Kidney (tissue), 14 donors: ENCODE results near the gene MRTFA. TPM values are rescaled to one million over a fixed set of nuclear protein-coding genes. Genes with fewer than 3 reads are reported as not detected.

Experiments used
- DNase-seq, 5 donors: peaks; one replicate each; pipeline ENCODE4 v3.0.0-alpha.2; 2013 to 2020
- FAIRE-seq: peaks from 2 replicates; lab custom pipeline; 2012; peaks lifted over from hg19 to GRCh38; lab: Jason Lieb, UNC
- H3K27ac ChIP-seq, 2 donors: one replicate each; pipeline ENCODE4 v1.7.0; 2013; ENCODE audit warnings: low read depth in 2 of 2, low read length in 2 of 2, inconsistent platforms in 1 of 2
- H3K27me3 ChIP-seq: one replicate; pipeline ENCODE4 v1.7.1; 2013; ENCODE audit warnings: low read length, inconsistent platforms; ENCODE audit not compliant: control insufficient read depth, insufficient read depth
- H3K36me3 ChIP-seq, 3 donors: one replicate each; pipeline versions ENCODE4 v1.7.0 to v1.7.1; 2013; ENCODE audit warnings: low read length in 3 of 3, control low read depth in 1 of 3, inconsistent platforms in 1 of 3; ENCODE audit not compliant: insufficient read depth in 3 of 3, control insufficient read depth in 2 of 3
- H3K4me1 ChIP-seq, 3 donors: one replicate each; pipeline versions ENCODE4 v1.7.0 to v1.7.1; 2013; ENCODE audit warnings: low read length in 3 of 3, inconsistent platforms in 1 of 3, low read depth in 1 of 3; ENCODE audit not compliant: control insufficient read depth in 2 of 3, insufficient read depth in 2 of 3
- H3K4me3 ChIP-seq, 3 donors: one replicate each; pipeline versions ENCODE4 v1.7.0 to v1.8.1; 2013; ENCODE audit warnings: low read length in 3 of 3, control low read depth in 1 of 3, inconsistent platforms in 1 of 3
- H3K9ac ChIP-seq, 3 donors: one replicate each; pipeline versions ENCODE4 v1.7.0 to v1.7.1; 2013; ENCODE audit warnings: low read length in 3 of 3, control low read depth in 1 of 3, inconsistent platforms in 1 of 3
- H3K9me3 ChIP-seq, 3 donors: one replicate each; pipeline versions ENCODE4 v1.7.0 to v1.7.1; 2013; ENCODE audit warnings: low read length in 3 of 3, control low read depth in 1 of 3, inconsistent platforms in 1 of 3; ENCODE audit not compliant: control insufficient read depth in 2 of 3, insufficient read depth in 1 of 3
- CTCF ChIP-seq: IDR thresholded peaks from 3 replicates; pipeline ENCODE4 v1.5.1; 2012; ENCODE audit warnings: mild to moderate bottlenecking, moderate library complexity, borderline replicate concordance; ENCODE audit not compliant: insufficient read depth; ENCODE audit errors: extremely low read depth
- intact Hi-C: fragments of 100-400 bp; cut with DNase I; formaldehyde crosslinking; loops from one replicate; pipeline ENCODE4 v1.11.1; 2022
- polyA plus RNA-seq: library from polyadenylated mRNA; stranded (reverse); fragments of 350-450 nt; fragmentation: Illumina TruSeq; extraction: RNeasy Lipid Tissue Mini Kit (QIAGEN cat#74804); gene quantifications from one replicate; pipeline ENCODE4 v1.2.3, GENCODE V29; 2014; ENCODE audit warnings: low read depth, low replicate concordance; ENCODE audit not compliant: insufficient read depth
- total RNA-seq: library from RNA; stranded (reverse); fragmentation: NEBNext Ultra II Directional; extraction: Animal tissue kit (Norgen Biotek cat#: 25700); gene quantifications from one replicate; pipeline ENCODE4 v1.2.1, GENCODE V29; 2021
- donor health status: control.
- donor health status: control.
- donor health status: control.
- donor health status: control.
- donor health status: control.
- donor health status: DM: yes; HTN: yes; CAD: no.
- donor health status: Normal renal cell carcinoma (clear cell type).

The MRTFA gene
- total and polyA plus RNA-seq, 2 donors from 2014 or later: 12.5 to 59.9 TPM

GRCh38 chr22:40408718-40409612 is 227.6 kb downstream of the MRTFA start:
- no peak for FAIRE-seq
- DNase-seq: no peak
- intact Hi-C loops: no loop called here
- no peak overlapping the region for H3K4me3 ChIP-seq
- no peak for TF ChIP-seq CTCF
- H3K27me3 ChIP-seq: no peaks in the 10 kb centered on the region
- H3K36me3 ChIP-seq: peaks cover 0 to 33% (median 13%) of the 10 kb centered on the region in 3 donors
- no peaks in the 10 kb centered on the region for H3K9me3 ChIP-seq
- H3K27ac ChIP-seq: no peak overlapping the region
- H3K4me1 ChIP-seq: no peaks in the 10 kb centered on the region
- no peak overlapping the region for H3K9ac ChIP-seq

- Histone ChIP-seq H3K9ac (no peak overlapping the region), H3K36me3 (peaks cover 0 to 30% (median 13%) of the 10 kb centered on the region in 3 donors), H3K9me3 (no peaks in the 10 kb centered on the region), H3K4me1 (no peaks in the 10 kb centered on the region), H3K27me3 (no peaks in the 10 kb centered on the region), H3K4me3 (no peak overlapping the region), H3K27ac (no peak overlapping the region)
- TF ChIP-seq CTCF: no peak
- FAIRE-seq (no peak), DNase-seq (no peak)
- intact Hi-C loops: no loop called here
Measured at GRCh38 chr22:40407831-40408717, 228.4 kb downstream of the MRTFA start.

GRCh38 chr22:40407021-40407761 is 229.3 kb downstream of the MRTFA start:
- no peaks in the 10 kb centered on the region for H3K4me1 ChIP-seq
- H3K27me3 ChIP-seq: no peaks in the 10 kb centered on the region
- DNase-seq: no peak
- H3K4me3 ChIP-seq: no peak overlapping the region
- no peaks in the 10 kb centered on the region for H3K9me3 ChIP-seq
- no peak overlapping the region for H3K9ac ChIP-seq
- FAIRE-seq: no peak
- intact Hi-C loops: no loop called here
- H3K36me3 ChIP-seq: peaks cover 0 to 30% (median 13%) of the 10 kb centered on the region in 3 donors
- no peak overlapping the region for H3K27ac ChIP-seq
- no peak for TF ChIP-seq CTCF
